Trophoblast cell (in vitro differentiated cells and primary cell): ENCODE results near the gene SH3BP4.

Experiments
- DNase-seq, 2 donors: peaks; one replicate each; pipeline ENCODE4 v3.0.0-alpha.2; 2016
- H2AFZ ChIP-seq: 2 replicates; pipeline ENCODE4 v1.6.1; 2013; ENCODE audit warnings: low read length, moderate library complexity, mild to moderate bottlenecking; ENCODE audit not compliant: insufficient read depth, poor library complexity
- H2AK5ac ChIP-seq: 2 replicates; pipeline ENCODE4 v1.6.1; 2013; ENCODE audit warnings: mild to moderate bottlenecking, low read length
- H2BK120ac ChIP-seq: 2 replicates; pipeline ENCODE4 v1.6.1; 2013; ENCODE audit warnings: low read length, mild to moderate bottlenecking, moderate library complexity; ENCODE audit not compliant: insufficient read depth, poor library complexity
- H2BK12ac ChIP-seq: 2 replicates; pipeline ENCODE4 v1.6.1; 2013; ENCODE audit warnings: mild to moderate bottlenecking, low read length, moderate library complexity
- H2BK5ac ChIP-seq: 2 replicates; pipeline ENCODE4 v1.6.1; 2013; ENCODE audit warnings: low read length, low read depth, moderate library complexity, mild to moderate bottlenecking; ENCODE audit not compliant: poor library complexity
- H3K14ac ChIP-seq: 2 replicates; pipeline ENCODE4 v1.6.1; 2013; ENCODE audit warnings: mild to moderate bottlenecking, low read length
- H3K18ac ChIP-seq: 2 replicates; pipeline ENCODE4 v1.6.1; 2013; ENCODE audit warnings: mild to moderate bottlenecking, low read length
- H3K23ac ChIP-seq: 2 replicates; pipeline ENCODE4 v1.6.1; 2013; ENCODE audit warnings: low read length
- H3K27ac ChIP-seq: 2 replicates; pipeline ENCODE4 v1.5.1; 2013; ENCODE audit warnings: low read depth, mild to moderate bottlenecking, inconsistent platforms, low read length, moderate library complexity
- H3K27me3 ChIP-seq: 2 replicates; pipeline ENCODE4 v1.6.1; 2013; ENCODE audit warnings: inconsistent platforms, mild to moderate bottlenecking, low read length, moderate library complexity; ENCODE audit not compliant: insufficient read depth
- H3K36me3 ChIP-seq, 2 experiments: 1 replicate in 1 of 2; 2 replicates in 1 of 2; pipeline ENCODE4 v1.6.1; 2013; ENCODE audit warnings: low read length in 2 of 2, mild to moderate bottlenecking in 2 of 2, moderate library complexity in 1 of 2; ENCODE audit not compliant: insufficient read depth in 2 of 2, control insufficient read depth in 1 of 2
- H3K4ac ChIP-seq: 2 replicates; pipeline ENCODE4 v1.6.1; 2013; ENCODE audit warnings: low read depth, mild to moderate bottlenecking, low read length, moderate library complexity
- H3K4me1 ChIP-seq, 2 experiments: 1 replicate in 1 of 2; 2 replicates in 1 of 2; pipeline ENCODE4 v1.6.1; 2013; ENCODE audit warnings: low read length in 2 of 2, mild to moderate bottlenecking in 2 of 2, moderate library complexity in 1 of 2; ENCODE audit not compliant: insufficient read depth in 2 of 2, control insufficient read depth in 1 of 2
- H3K4me2 ChIP-seq: 2 replicates; pipeline ENCODE4 v1.6.1; 2013; ENCODE audit warnings: inconsistent platforms, mild to moderate bottlenecking, low read length, moderate library complexity
- H3K4me3 ChIP-seq: 2 replicates; pipeline ENCODE4 v1.5.1; 2013; ENCODE audit warnings: mild to moderate bottlenecking, low read depth, low read length, inconsistent platforms
- H3K79me1 ChIP-seq: one replicate; pipeline ENCODE4 v1.6.1; 2013; ENCODE audit warnings: low read length
- H3K79me2 ChIP-seq: 2 replicates; pipeline ENCODE4 v1.6.1; 2013; ENCODE audit warnings: low read length, mild to moderate bottlenecking; ENCODE audit not compliant: control insufficient read depth, insufficient read depth, poor library complexity
- H3K9ac ChIP-seq: 2 replicates; pipeline ENCODE4 v1.6.1; 2013; ENCODE audit warnings: mild to moderate bottlenecking, low read length
- H3K9me3 ChIP-seq: 2 replicates; pipeline ENCODE4 v1.6.1; 2013; ENCODE audit warnings: low read depth, mild to moderate bottlenecking, control low read depth, inconsistent platforms, low read length; ENCODE audit not compliant: insufficient read depth
- H4K12ac ChIP-seq: 2 replicates; pipeline ENCODE4 v1.6.1; 2013; ENCODE audit warnings: low read depth, mild to moderate bottlenecking, low read length, moderate library complexity
- H4K8ac ChIP-seq: 2 replicates; pipeline ENCODE4 v1.6.1; 2013; ENCODE audit warnings: low read depth, mild to moderate bottlenecking, low read length, moderate library complexity
- H4K91ac ChIP-seq: one replicate; pipeline ENCODE4 v1.6.1; 2013; ENCODE audit warnings: low read depth, mild to moderate bottlenecking, low read length, moderate library complexity
- WGBS: extraction: QIAGEN DNeasy Blood & Tissue Kit; methylation state at CpG from one replicate; pipeline ENCODE4 v1.1.7; 2013; ENCODE audit warnings: missing lambda C conversion rate; ENCODE audit not compliant: insufficient read length, insufficient coverage; ENCODE audit errors: extremely low coverage; 5-methylcytosine and 5-hydroxymethylcytosine counted together

SH3BP4 gene

DNA sequence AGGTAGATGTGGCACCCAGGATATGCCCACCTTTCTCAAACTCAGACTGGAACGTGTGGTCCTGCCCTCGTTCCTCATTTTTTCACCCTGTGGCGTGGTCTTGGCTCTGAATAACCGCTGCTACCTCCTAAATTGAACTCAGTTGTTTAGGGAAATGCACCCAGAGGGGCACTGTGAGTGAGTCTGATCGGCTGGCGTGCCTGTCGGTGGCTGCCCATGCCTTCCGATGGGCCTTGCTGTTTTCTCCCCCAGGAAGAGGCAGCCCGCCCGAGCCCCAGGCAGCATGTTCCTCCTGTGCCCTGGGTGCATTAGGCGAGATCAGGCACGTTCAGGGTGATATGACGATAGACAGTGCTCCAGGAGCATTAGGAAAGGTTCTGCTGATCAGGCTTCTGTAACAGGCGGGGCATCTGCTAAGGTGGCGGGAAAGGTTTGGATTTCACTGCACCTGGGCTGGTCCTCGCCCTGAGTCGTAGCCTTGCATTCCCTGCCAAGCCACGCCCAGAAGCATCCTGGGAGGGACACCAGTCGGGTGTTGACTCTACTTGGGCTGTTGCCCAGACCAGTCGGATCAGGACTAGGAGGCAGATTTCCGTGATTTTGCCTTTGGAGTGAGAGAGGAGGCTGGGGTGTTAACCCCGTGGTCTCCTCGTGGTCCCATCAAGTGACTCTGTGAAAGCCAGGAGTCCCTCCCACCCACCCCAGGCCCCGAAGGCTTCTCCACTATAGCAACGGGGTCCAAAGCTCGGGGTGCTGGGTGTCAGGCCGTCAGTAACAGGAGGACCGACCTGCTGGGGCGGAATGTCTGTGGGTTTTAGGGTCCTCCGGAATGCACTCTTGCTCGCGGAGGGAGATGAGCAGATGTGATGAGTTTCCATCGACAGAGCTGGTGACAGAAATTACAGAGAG lies 75.1 kb downstream of the SH3BP4 start:
- H2BK12ac ChIP-seq, result no peak overlapping the region
- no peaks in the 10 kb centered on the region for H3K27me3 ChIP-seq
- H3K36me3 ChIP-seq, result peaks cover 2 to 6% of the 10 kb centered on the region in 2 experiments
- H3K27ac ChIP-seq, result no peak overlapping the region
- no peak overlapping the region for H4K12ac ChIP-seq
- H3K18ac ChIP-seq, result peak overlapping the region; percentile 1
- peak overlapping the region; percentile 24 for H3K4ac ChIP-seq
- H3K4me1 ChIP-seq, result peaks cover 22 to 28% of the 10 kb centered on the region in 2 experiments
- no peak for DNase-seq
- H3K4me2 ChIP-seq, result no peak overlapping the region
- no peak overlapping the region for H3K9ac ChIP-seq
- no peaks in the 10 kb centered on the region for H3K79me1 ChIP-seq
- H4K91ac ChIP-seq, result no peak overlapping the region
- no peak overlapping the region for H2BK5ac ChIP-seq
- H3K14ac ChIP-seq, result no peak overlapping the region
- H2AK5ac ChIP-seq, result no peak overlapping the region
- H3K4me3 ChIP-seq, result no peak overlapping the region
- no peak overlapping the region for H2BK120ac ChIP-seq
- H4K8ac ChIP-seq, result no peak overlapping the region
- WGBS, result no CpG with 5 or more reads among the region's 33 CpGs
- H2AFZ ChIP-seq, result no peak overlapping the region
- H3K9me3 ChIP-seq, result peaks cover 1% of the 10 kb centered on the region
- H3K23ac ChIP-seq, result no peak overlapping the region
- peaks cover 2% of the 10 kb centered on the region for H3K79me2 ChIP-seq

DNA sequence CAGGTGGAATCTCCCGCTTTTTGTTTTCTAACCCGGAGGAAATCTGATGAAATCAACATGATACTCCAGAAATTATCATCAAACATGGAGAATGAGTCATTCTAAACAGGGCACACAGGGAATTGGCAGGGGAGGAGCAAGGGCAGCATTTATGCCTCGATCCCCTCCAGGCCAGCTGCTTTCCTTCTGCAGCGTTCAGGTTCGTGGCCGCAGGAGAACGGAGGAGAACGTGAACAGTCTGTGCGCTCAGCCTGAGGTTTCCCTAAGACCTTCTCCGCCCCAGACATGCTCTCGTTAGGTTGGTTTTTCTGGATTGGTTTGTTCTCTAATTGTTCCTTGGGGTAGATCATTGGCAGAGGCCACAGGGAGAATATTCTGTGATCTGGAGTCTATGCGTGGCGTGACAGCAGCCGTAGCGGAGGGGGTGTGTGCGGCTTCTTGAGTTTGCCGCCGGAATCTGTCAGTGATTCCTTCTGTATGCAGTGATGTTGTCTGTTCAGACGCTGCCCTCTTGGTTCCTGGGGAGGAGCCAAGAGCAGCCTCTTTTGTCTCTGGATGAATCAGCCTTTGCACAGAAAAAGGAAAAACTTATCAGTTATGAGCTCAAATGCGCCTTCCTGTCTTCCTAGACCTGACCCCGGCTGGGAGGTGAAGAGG lies 75.9 kb downstream of the SH3BP4 start:
- H2AFZ ChIP-seq, result no peak overlapping the region
- H2BK5ac ChIP-seq, result no peak overlapping the region
- no peak overlapping the region for H3K4me2 ChIP-seq
- H3K4me3 ChIP-seq, result peak overlapping the region; percentile 11
- no peak overlapping the region for H4K12ac ChIP-seq
- peak overlapping the region; percentile 9 for H3K4ac ChIP-seq
- peaks cover 1% of the 10 kb centered on the region for H3K9me3 ChIP-seq
- no peak overlapping the region for H2BK12ac ChIP-seq
- H3K18ac ChIP-seq, result no peak overlapping the region
- H3K79me1 ChIP-seq, result no peaks in the 10 kb centered on the region
- peaks cover 4 to 6% of the 10 kb centered on the region in 2 experiments for H3K36me3 ChIP-seq
- DNase-seq, result no peak
- H3K79me2 ChIP-seq, result peaks cover 2% of the 10 kb centered on the region
- H3K4me1 ChIP-seq, result peaks cover 22 to 28% of the 10 kb centered on the region in 2 experiments
- H3K27me3 ChIP-seq, result no peaks in the 10 kb centered on the region
- H3K23ac ChIP-seq, result no peak overlapping the region
- H4K8ac ChIP-seq, result no peak overlapping the region
- no peak overlapping the region for H4K91ac ChIP-seq
- H2BK120ac ChIP-seq, result no peak overlapping the region
- H3K14ac ChIP-seq, result no peak overlapping the region
- H2AK5ac ChIP-seq, result no peak overlapping the region
- H3K27ac ChIP-seq, result no peak overlapping the region
- no peak overlapping the region for H3K9ac ChIP-seq
- no CpG with 5 or more reads among the region's 21 CpGs for WGBS

DNA sequence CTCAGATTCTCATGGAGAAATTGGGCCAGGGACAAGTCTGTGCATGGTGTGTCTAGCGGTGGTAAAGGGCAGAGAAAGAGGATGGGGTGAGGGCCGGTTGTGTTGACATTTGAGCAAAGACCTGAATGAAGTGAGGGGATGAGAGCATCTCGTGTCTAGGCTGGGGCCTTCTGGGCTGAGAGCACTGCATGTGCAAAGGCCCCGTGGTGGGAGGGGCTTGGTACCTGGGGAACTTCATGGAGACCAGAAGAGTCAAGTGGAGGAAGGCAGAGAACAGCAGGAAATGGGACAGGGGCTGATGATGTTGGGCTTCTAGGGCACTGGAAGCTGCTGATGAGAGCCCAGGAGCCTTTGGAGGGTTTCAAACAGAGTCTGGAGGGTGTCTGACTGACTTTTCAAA lies 76.8 kb downstream of the SH3BP4 start:
- no peak overlapping the region for H4K8ac ChIP-seq
- H3K18ac ChIP-seq, result no peak overlapping the region
- peaks cover 2% of the 10 kb centered on the region for H3K79me2 ChIP-seq
- H2AFZ ChIP-seq, result no peak overlapping the region
- no peak for DNase-seq
- H3K27ac ChIP-seq, result no peak overlapping the region
- H3K4me3 ChIP-seq, result no peak overlapping the region
- H3K79me1 ChIP-seq, result no peaks in the 10 kb centered on the region
- H3K27me3 ChIP-seq, result no peaks in the 10 kb centered on the region
- no peak overlapping the region for H2BK5ac ChIP-seq
- H3K14ac ChIP-seq, result no peak overlapping the region
- peaks cover 1% of the 10 kb centered on the region for H3K9me3 ChIP-seq
- H3K4me2 ChIP-seq, result no peak overlapping the region
- peaks cover 10 to 16% of the 10 kb centered on the region in 2 experiments for H3K36me3 ChIP-seq
- peaks cover 22 to 28% of the 10 kb centered on the region in 2 experiments for H3K4me1 ChIP-seq
- H3K9ac ChIP-seq, result no peak overlapping the region
- WGBS, result no CpG with 5 or more reads among the region's 4 CpGs
- H2AK5ac ChIP-seq, result no peak overlapping the region
- H3K4ac ChIP-seq, result peak overlapping the region; percentile 3
- no peak overlapping the region for H2BK12ac ChIP-seq
- H4K91ac ChIP-seq, result no peak overlapping the region
- H2BK120ac ChIP-seq, result no peak overlapping the region
- no peak overlapping the region for H4K12ac ChIP-seq
- H3K23ac ChIP-seq, result no peak overlapping the region

- no peak for DNase-seq
- H3K23ac ChIP-seq, result no peak overlapping the region
- H3K4me3 ChIP-seq, result peak overlapping the region; percentile 17
- peaks cover 10 to 16% of the 10 kb centered on the region in 2 experiments for H3K36me3 ChIP-seq
- no peak overlapping the region for H4K91ac ChIP-seq
- H3K18ac ChIP-seq, result no peak overlapping the region
- no peaks in the 10 kb centered on the region for H3K79me1 ChIP-seq
- no CpG with 5 or more reads among the region's 7 CpGs for WGBS
- no peaks in the 10 kb centered on the region for H3K27me3 ChIP-seq
- no peak overlapping the region for H2BK120ac ChIP-seq
- no peak overlapping the region for H4K12ac ChIP-seq
- H2AK5ac ChIP-seq, result no peak overlapping the region
- no peak overlapping the region for H2BK5ac ChIP-seq
- no peak overlapping the region for H3K14ac ChIP-seq
- peaks cover 2% of the 10 kb centered on the region for H3K79me2 ChIP-seq
- no peak overlapping the region for H2BK12ac ChIP-seq
- no peak overlapping the region for H3K4ac ChIP-seq
- H3K4me2 ChIP-seq, result no peak overlapping the region
- H4K8ac ChIP-seq, result no peak overlapping the region
- H3K4me1 ChIP-seq, result peaks cover 22 to 28% of the 10 kb centered on the region in 2 experiments
- H2AFZ ChIP-seq, result no peak overlapping the region
- H3K9me3 ChIP-seq, result peaks cover 1% of the 10 kb centered on the region
- no peak overlapping the region for H3K9ac ChIP-seq
- no peak overlapping the region for H3K27ac ChIP-seq
Measured at GRCh38 chr2:235029054-235029453, 77.2 kb downstream of the SH3BP4 start.
